Prostate gland (tissue), 2 donors: Measurements from ENCODE around the gene NACAD.

Source experiments
- POLR2AphosphoS5 ChIP-seq: sonication (generic); formaldehyde crosslinking; IDR thresholded peaks from one replicate; pipeline ENCODE4 v1.6.1; 2017; ENCODE audit warnings: antibody characterized with exemption
- TF ChIP-seq, protein P1 (sequence below), 4 experiments: fragments of 200-600 bp in 2 of 4; fragments of 450-650 bp in 2 of 4; sonication (generic) in 2 of 4; IDR thresholded peaks; 1 replicate in 3 of 4; 2 replicates in 1 of 4; pipeline ENCODE4 v1.5.1; 2016 to 2019; ENCODE audit warnings: antibody characterized with exemption in 4 of 4, mild to moderate bottlenecking in 2 of 4, moderate library complexity in 2 of 4

DNA sequence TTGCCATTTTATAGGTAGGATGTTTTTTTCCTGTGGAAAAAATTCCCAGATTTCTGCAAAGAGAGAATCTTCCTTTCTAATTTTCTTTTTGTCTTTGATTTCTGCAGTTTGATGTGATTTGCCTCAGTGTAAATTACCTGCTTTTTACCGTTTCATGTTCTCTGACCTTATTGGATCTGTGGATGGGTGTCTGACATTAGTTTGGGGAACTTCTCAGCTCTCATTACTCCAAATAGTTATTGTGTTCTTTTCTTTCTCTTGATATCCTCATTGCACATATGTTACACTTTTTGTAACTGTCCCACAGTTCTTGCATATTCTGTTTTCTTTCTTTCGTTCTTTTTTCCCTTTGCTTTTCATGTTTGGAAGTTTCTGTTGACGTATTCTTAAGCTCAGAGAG is 28.5 kb downstream of the NACAD start:
- TF ChIP-seq, protein P1, sequence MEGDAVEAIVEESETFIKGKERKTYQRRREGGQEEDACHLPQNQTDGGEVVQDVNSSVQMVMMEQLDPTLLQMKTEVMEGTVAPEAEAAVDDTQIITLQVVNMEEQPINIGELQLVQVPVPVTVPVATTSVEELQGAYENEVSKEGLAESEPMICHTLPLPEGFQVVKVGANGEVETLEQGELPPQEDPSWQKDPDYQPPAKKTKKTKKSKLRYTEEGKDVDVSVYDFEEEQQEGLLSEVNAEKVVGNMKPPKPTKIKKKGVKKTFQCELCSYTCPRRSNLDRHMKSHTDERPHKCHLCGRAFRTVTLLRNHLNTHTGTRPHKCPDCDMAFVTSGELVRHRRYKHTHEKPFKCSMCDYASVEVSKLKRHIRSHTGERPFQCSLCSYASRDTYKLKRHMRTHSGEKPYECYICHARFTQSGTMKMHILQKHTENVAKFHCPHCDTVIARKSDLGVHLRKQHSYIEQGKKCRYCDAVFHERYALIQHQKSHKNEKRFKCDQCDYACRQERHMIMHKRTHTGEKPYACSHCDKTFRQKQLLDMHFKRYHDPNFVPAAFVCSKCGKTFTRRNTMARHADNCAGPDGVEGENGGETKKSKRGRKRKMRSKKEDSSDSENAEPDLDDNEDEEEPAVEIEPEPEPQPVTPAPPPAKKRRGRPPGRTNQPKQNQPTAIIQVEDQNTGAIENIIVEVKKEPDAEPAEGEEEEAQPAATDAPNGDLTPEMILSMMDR (IDR thresholded peaks at IDR 0.05): no peak
- no peak for TF ChIP-seq POLR2AphosphoS5
